GM23248 (cell line): Measurements from ENCODE around the gene POLN.

ENCODE experiments used
- EZH2 ChIP-seq: fragments of 200-600 bp; sonication (generic); IDR thresholded peaks from 2 replicates; pipeline ENCODE4 v1.6.1; 2018; ENCODE audit warnings: antibody characterized with exemption, mild to moderate bottlenecking; ENCODE audit not compliant: insufficient read depth, poor library complexity, severe bottlenecking
- EZH2phosphoT487 ChIP-seq: fragments of 200-600 bp; sonication (generic); IDR thresholded peaks from 2 replicates; pipeline ENCODE4 v1.6.1; 2018; ENCODE audit warnings: antibody characterized with exemption, moderate library complexity, mild to moderate bottlenecking, low read depth; ENCODE audit not compliant: insufficient read depth

GRCh38 chr4:2105559-2105958 is 136.4 kb downstream of the POLN start:
- TF ChIP-seq EZH2: no peak
- no peak for TF ChIP-seq EZH2phosphoT487
